Thyroid gland (tissue), 4 donors: ENCODE measurements around the gene ABTB1.

ENCODE experiments used
- CTCF ChIP-seq, 6 experiments: fragments of 200-600 bp in 3 of 6; fragments of 450-650 bp in 3 of 6; sonication (generic) in 3 of 6; IDR thresholded peaks; one replicate each; pipeline ENCODE4 v1.5.1; 2016 to 2019; ENCODE audit warnings: antibody characterized with exemption in 6 of 6, mild to moderate bottlenecking in 2 of 6, inconsistent platforms in 1 of 6, moderate library complexity in 1 of 6
- POLR2A ChIP-seq, 2 donors: fragments of 450-650 bp; IDR thresholded peaks; one replicate each; pipeline ENCODE4 v1.6.1; 2017; ENCODE audit warnings: antibody characterized with exemption in 2 of 2, mild to moderate bottlenecking in 2 of 2, moderate library complexity in 1 of 2

- TF ChIP-seq CTCF (IDR thresholded peaks at IDR 0.05) (peak in 4 of 6 experiments; percentile 18 to 49 (median 32)), POLR2A (IDR thresholded peaks at IDR 0.05) (no peak)
These were observed 21.9 kb downstream of the ABTB1 start for GRCh38 chr3:127694467-127695215.
